DOHH2 (cell line): ENCODE results near the gene GLDC.

Experiments
- H3F3A ChIP-seq: fragments of 200-600 bp; sonication (generic), shearing (Covaris generic); 2 replicates; pipeline ENCODE4 v1.6.0; 2016; ENCODE audit warnings: antibody characterized with exemption, mild to moderate bottlenecking; ENCODE audit not compliant: control insufficient read depth, insufficient read depth
- H3K27ac ChIP-seq: fragments of 200-600 bp; sonication (generic); 2 replicates; pipeline ENCODE4 v1.5.1; 2014; ENCODE audit warnings: low read depth, mild to moderate bottlenecking, low read length, moderate library complexity
- H3K27me3 ChIP-seq: fragments of 200-600 bp; sonication (generic); 2 replicates; pipeline ENCODE4 v1.6.1; 2014; ENCODE audit warnings: mild to moderate bottlenecking, low read length, mixed read lengths; ENCODE audit not compliant: control insufficient read depth
- H3K36me3 ChIP-seq: fragments of 200-600 bp; sonication (generic); 2 replicates; pipeline ENCODE4 v1.6.1; 2014; ENCODE audit warnings: mild to moderate bottlenecking, low read length, moderate library complexity, mixed read lengths; ENCODE audit not compliant: control insufficient read depth
- H3K4me1 ChIP-seq: fragments of 200-600 bp; sonication (generic); 2 replicates; pipeline ENCODE4 v1.6.1; 2014; ENCODE audit warnings: mild to moderate bottlenecking, low read length, mixed read lengths; ENCODE audit not compliant: control insufficient read depth
- H3K4me2 ChIP-seq: fragments of 200-600 bp; sonication (generic); 2 replicates; pipeline ENCODE4 v1.6.0; 2014; ENCODE audit warnings: mild to moderate bottlenecking, low read length, moderate library complexity
- H3K4me3 ChIP-seq: fragments of 200-600 bp; sonication (generic); 2 replicates; pipeline ENCODE4 v1.5.1; 2014; ENCODE audit warnings: mild to moderate bottlenecking, low read length, mixed read lengths
- H3K79me2 ChIP-seq: fragments of 200-600 bp; sonication (generic); 2 replicates; pipeline ENCODE4 v1.6.1; 2014; ENCODE audit warnings: mild to moderate bottlenecking, low read length, mixed read lengths; ENCODE audit not compliant: control insufficient read depth
- H3K9me2 ChIP-seq: fragments of 200-600 bp; sonication (generic); replicated peaks from 2 replicates; pipeline ENCODE4 v1.6.1; 2014; ENCODE audit warnings: mild to moderate bottlenecking, low read length, mixed read lengths; ENCODE audit not compliant: control insufficient read depth
- H3K9me3 ChIP-seq: fragments of 200-600 bp; sonication (generic); 2 replicates; pipeline ENCODE4 v1.6.1; 2014; ENCODE audit warnings: antibody characterized with exemption, low read length, mixed read lengths; ENCODE audit not compliant: control insufficient read depth, insufficient read depth
- H4K20me1 ChIP-seq: fragments of 200-600 bp; sonication (generic); 2 replicates; pipeline ENCODE4 v1.6.0; 2014; ENCODE audit warnings: low read depth, mild to moderate bottlenecking, antibody characterized with exemption, low read length, moderate library complexity; ENCODE audit not compliant: control insufficient read depth, insufficient read depth
- EZH2phosphoT487 ChIP-seq: fragments of 200-600 bp; sonication (generic); IDR thresholded peaks from 2 replicates; pipeline ENCODE4 v1.6.1; 2017; ENCODE audit warnings: borderline replicate concordance, mild to moderate bottlenecking, antibody characterized with exemption, low read length, moderate library complexity, mixed read lengths
- TF ChIP-seq, protein P1 (sequence below): fragments of 200-600 bp; sonication (generic); IDR thresholded peaks from one replicate; pipeline ENCODE4 v1.5.1; 2014; ENCODE audit warnings: antibody characterized with exemption, mild to moderate bottlenecking, low read depth, low read length; ENCODE audit not compliant: poor library complexity, severe bottlenecking

The GLDC gene

DNA sequence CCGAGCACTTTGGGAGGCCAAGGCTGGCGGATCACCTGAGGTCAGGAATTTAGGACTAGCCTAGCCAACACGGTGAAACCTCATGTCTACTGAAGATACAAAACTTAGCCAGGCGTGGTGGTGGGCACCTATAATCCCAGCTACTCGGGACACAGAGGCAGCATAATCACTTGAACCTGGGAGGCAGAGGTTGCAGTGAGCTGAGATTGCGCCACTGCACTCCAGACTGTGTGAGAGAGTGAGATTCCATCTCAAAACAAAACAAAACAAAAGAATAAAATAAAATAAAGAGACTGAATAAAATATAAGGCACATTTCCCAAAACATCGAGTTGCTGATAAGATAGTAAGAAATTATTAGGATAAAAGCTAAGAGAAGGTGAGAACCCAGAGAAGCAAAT lies 32.3 kb upstream of the GLDC start:
- Histone ChIP-seq H3K4me2 (no peak overlapping the region), H3K27ac (no peak overlapping the region), H3F3A (peaks cover 10% of the 10 kb centered on the region), H3K9me2 (no peaks in the 10 kb centered on the region), H3K4me3 (no peak overlapping the region), H3K4me1 (peaks cover 9% of the 10 kb centered on the region), H3K9me3 (no peaks in the 10 kb centered on the region), H3K79me2 (peaks cover 18% of the 10 kb centered on the region), H4K20me1 (no peaks in the 10 kb centered on the region), H3K27me3 (no peaks in the 10 kb centered on the region), H3K36me3 (peaks cover 8% of the 10 kb centered on the region)
- no peak for TF ChIP-seq EZH2phosphoT487
- TF ChIP-seq, protein P1, sequence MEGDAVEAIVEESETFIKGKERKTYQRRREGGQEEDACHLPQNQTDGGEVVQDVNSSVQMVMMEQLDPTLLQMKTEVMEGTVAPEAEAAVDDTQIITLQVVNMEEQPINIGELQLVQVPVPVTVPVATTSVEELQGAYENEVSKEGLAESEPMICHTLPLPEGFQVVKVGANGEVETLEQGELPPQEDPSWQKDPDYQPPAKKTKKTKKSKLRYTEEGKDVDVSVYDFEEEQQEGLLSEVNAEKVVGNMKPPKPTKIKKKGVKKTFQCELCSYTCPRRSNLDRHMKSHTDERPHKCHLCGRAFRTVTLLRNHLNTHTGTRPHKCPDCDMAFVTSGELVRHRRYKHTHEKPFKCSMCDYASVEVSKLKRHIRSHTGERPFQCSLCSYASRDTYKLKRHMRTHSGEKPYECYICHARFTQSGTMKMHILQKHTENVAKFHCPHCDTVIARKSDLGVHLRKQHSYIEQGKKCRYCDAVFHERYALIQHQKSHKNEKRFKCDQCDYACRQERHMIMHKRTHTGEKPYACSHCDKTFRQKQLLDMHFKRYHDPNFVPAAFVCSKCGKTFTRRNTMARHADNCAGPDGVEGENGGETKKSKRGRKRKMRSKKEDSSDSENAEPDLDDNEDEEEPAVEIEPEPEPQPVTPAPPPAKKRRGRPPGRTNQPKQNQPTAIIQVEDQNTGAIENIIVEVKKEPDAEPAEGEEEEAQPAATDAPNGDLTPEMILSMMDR: no peak

DNA sequence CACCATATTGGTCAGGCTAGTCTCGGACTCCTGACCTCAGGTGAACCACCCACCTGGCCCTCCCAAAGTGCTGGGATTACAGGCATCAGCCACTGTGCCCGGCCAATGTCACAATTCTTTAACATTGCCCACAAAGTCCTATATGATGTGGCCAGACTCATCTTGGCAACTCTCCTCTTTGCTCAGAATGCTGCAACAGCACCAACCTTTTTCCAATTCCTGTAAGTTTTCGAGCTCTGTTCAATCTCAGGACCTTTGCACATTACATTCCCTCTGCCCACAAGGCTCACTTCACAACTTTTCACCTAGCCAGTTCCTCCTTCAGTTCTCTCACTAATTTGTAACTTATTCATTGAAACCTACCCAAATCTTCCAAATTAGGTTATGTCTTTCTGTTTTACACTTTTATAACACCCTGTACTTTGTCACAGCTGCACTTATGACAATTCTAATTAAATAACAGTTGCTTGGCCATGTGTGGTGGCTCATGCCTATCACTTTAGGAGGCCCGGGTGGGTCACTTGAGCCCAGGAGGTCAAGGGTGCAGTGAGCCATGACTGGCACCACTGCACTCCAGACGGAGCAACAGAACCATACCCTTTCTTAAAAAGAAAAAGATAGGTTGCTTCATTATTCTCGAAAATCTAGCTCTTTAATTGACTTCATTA lies 30.9 kb upstream of the GLDC start:
- TF ChIP-seq EZH2phosphoT487: no peak
- TF ChIP-seq, protein P1: no peak
- H4K20me1 ChIP-seq: no peaks in the 10 kb centered on the region
- peaks cover 6% of the 10 kb centered on the region for H3K4me1 ChIP-seq
- H3K4me2 ChIP-seq: no peak overlapping the region
- no peaks in the 10 kb centered on the region for H3K27me3 ChIP-seq
- no peaks in the 10 kb centered on the region for H3K9me3 ChIP-seq
- H3K4me3 ChIP-seq: no peak overlapping the region
- H3K79me2 ChIP-seq: peaks cover 9% of the 10 kb centered on the region
- H3K9me2 ChIP-seq: no peaks in the 10 kb centered on the region
- no peak overlapping the region for H3K27ac ChIP-seq
- no peaks in the 10 kb centered on the region for H3F3A ChIP-seq
- no peaks in the 10 kb centered on the region; the same call in 1 of the 2 replicates for H3K36me3 ChIP-seq

DNA sequence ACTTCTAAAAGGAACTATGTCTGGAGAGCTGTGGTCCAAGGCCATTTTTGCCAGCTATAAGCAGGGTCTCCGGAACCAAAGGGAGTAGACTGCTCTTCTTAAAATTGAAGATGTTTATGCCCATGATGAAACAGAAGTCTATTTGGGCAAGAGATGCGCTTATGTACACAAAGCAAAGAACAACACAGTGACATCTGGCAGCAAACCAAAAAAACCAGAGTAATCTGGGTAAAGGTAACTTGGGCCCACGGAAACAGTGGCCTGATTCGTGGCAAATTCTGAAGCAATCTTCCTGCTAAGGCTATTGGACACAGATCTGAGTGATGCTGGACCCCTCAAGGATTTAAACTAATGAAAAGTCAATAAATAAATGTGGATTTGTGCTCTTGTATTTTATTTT lies 29.7 kb upstream of the GLDC start:
- Histone ChIP-seq H3K9me2 (no peaks in the 10 kb centered on the region), H3K4me3 (no peak overlapping the region), H4K20me1 (no peaks in the 10 kb centered on the region), H3K4me2 (no peak overlapping the region), H3K9me3 (no peaks in the 10 kb centered on the region), H3K36me3 (no peaks in the 10 kb centered on the region; the same call in 1 of the 2 replicates), H3K4me1 (peaks cover 4% of the 10 kb centered on the region), H3K27ac (no peak overlapping the region), H3K79me2 (peaks cover 4% of the 10 kb centered on the region), H3F3A (no peaks in the 10 kb centered on the region), H3K27me3 (no peaks in the 10 kb centered on the region)
- TF ChIP-seq EZH2phosphoT487: no peak
- TF ChIP-seq, protein P1: no peak
